Measurements from ENCODE around the gene WDR49.

Gene WDR49

DNA sequence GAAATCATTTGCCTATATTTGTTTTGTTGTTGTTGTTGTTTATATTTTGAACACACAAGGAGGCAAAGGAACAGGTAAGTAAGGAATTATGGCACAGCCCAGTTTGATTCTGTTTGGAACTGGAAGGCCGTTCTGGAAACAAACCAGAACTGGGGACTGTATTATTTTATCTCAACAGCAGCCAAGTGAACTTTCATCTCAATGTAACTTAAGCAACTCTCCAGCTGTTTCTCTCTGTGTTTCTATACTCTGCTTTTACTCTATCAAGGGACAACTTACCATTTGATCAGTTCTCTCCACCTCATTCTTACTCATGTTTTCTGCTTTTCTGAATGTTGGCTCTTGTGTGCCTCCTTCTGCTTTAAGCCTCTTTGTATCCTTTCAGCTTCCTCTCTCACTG, 16.0 kb upstream of the WDR49 start:
- Histone ChIP-seq H3K4me1 (ENCODE audit: control insufficient read depth in 1 of 2, insufficient read depth in 2 of 2, low read length in 2 of 2) (peaks cover 4 to 7% of the 10 kb centered on the region in 2 donors), H3K4me3 (ENCODE audit: low read depth in 1 of 2, low read length in 2 of 2) (no peak overlapping the region), H3K27me3 (ENCODE audit: control insufficient read depth in 1 of 2, insufficient read depth in 2 of 2, low read length in 2 of 2) (no peaks in the 10 kb centered on the region), H3K9ac (ENCODE audit: low read depth in 1 of 2, low read length in 2 of 2) (no peak overlapping the region), H3K27ac (ENCODE audit: low read depth, low read length) (no peak overlapping the region), H3K36me3 (ENCODE audit: control insufficient read depth in 1 of 2, insufficient read depth in 2 of 2, low read length in 2 of 2) (peaks cover 3 to 4% of the 10 kb centered on the region in 2 donors), H3K9me3 (ENCODE audit: control insufficient read depth in 1 of 2, low read length in 2 of 2) (no peaks in the 10 kb centered on the region)

DNA sequence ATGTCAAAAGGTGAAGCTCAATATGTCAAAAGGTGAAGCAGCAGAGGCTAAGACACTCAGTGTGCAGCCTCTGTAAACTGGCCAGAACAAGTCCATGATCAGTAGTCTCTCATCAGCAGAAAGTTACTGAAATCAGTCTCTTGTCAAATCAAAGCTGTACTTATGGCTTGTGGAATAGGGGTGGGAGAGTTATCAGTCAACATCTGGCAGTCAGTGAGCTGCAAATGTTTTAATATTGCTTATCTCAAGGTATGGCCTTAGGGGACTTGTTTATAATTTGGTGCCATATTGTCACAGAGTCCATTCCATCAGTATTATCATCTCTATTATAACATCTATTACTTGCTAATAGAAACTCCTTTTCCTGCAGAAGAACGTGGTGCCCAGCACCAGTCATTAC, 14.9 kb upstream of the WDR49 start:
- H3K9me3 ChIP-seq (ENCODE audit: control insufficient read depth in 1 of 2, low read length in 2 of 2), result no peaks in the 10 kb centered on the region
- H3K4me3 ChIP-seq (ENCODE audit: low read depth in 1 of 2, low read length in 2 of 2), result no peak overlapping the region
- no peak overlapping the region for H3K9ac ChIP-seq (ENCODE audit: low read depth in 1 of 2, low read length in 2 of 2)
- H3K4me1 ChIP-seq (ENCODE audit: control insufficient read depth in 1 of 2, insufficient read depth in 2 of 2, low read length in 2 of 2), result peaks cover 4 to 7% of the 10 kb centered on the region in 2 donors
- no peak overlapping the region for H3K27ac ChIP-seq (ENCODE audit: low read depth, low read length)
- H3K36me3 ChIP-seq (ENCODE audit: control insufficient read depth in 1 of 2, insufficient read depth in 2 of 2, low read length in 2 of 2), result peaks cover 3 to 4% of the 10 kb centered on the region in 2 donors
- no peaks in the 10 kb centered on the region for H3K27me3 ChIP-seq (ENCODE audit: control insufficient read depth in 1 of 2, insufficient read depth in 2 of 2, low read length in 2 of 2)

DNA sequence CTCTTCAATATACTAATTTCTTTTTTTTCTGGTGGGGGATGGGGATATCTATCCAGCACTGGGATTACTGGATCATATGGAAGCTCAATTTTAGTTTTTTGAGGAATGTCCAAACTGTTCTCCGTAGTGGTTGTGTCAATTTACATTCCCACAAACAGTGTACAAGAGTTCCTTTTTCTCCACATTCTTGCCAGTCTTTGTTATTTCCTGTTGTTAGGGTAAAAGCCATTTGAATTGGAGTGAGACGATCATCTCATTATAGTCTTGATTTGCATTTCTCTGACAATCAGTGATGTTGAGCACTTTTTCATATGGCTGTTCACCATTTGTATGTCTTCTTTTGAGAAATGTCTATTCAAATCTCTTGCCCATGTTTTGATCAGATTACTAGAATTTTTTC, 12.8 kb upstream of the WDR49 start:
- Histone ChIP-seq H3K36me3 (ENCODE audit: control insufficient read depth in 1 of 2, insufficient read depth in 2 of 2, low read length in 2 of 2) (no peaks in the 10 kb centered on the region), H3K27ac (ENCODE audit: low read depth, low read length) (no peak overlapping the region), H3K9me3 (ENCODE audit: control insufficient read depth in 1 of 2, low read length in 2 of 2) (no peaks in the 10 kb centered on the region), H3K4me3 (ENCODE audit: low read depth in 1 of 2, low read length in 2 of 2) (no peak overlapping the region), H3K27me3 (ENCODE audit: control insufficient read depth in 1 of 2, insufficient read depth in 2 of 2, low read length in 2 of 2) (no peaks in the 10 kb centered on the region), H3K4me1 (ENCODE audit: control insufficient read depth in 1 of 2, insufficient read depth in 2 of 2, low read length in 2 of 2) (peaks cover 4 to 7% of the 10 kb centered on the region in 2 donors), H3K9ac (ENCODE audit: low read depth in 1 of 2, low read length in 2 of 2) (no peak overlapping the region)

DNA sequence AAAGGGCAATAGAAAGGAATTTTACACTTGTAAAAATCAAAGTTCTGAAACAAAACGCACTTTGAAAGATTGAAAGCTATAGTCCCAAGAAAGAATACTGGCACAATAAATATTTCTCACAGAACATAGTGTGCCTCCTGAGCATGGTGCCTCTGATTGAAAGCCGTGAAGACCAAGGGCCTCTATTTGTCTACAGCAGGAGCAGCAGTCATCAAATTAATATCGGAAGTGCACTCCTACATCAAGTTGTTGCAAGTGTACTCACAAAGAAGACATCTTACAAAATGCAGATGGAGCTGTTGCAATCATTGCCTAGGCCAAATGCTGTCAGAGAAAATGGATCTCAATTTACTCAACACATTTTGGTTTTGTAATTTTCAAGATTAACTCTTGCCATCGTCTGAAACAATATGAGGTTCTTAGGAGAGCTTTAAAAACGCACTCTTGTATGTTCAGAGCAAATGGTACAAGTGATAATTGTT, 9.2 kb upstream of the WDR49 start:
- H3K27ac ChIP-seq (ENCODE audit: low read depth, low read length), result no peak overlapping the region
- H3K9ac ChIP-seq (ENCODE audit: low read depth in 1 of 2, low read length in 2 of 2), result no peak overlapping the region
- no peak overlapping the region for H3K4me3 ChIP-seq (ENCODE audit: low read depth in 1 of 2, low read length in 2 of 2)
- no peaks in the 10 kb centered on the region for H3K27me3 ChIP-seq (ENCODE audit: control insufficient read depth in 1 of 2, insufficient read depth in 2 of 2, low read length in 2 of 2)
- no peaks in the 10 kb centered on the region for H3K36me3 ChIP-seq (ENCODE audit: control insufficient read depth in 1 of 2, insufficient read depth in 2 of 2, low read length in 2 of 2)
- no peaks in the 10 kb centered on the region for H3K9me3 ChIP-seq (ENCODE audit: control insufficient read depth in 1 of 2, low read length in 2 of 2)
- H3K4me1 ChIP-seq (ENCODE audit: control insufficient read depth in 1 of 2, insufficient read depth in 2 of 2, low read length in 2 of 2), result peaks cover 2 to 4% of the 10 kb centered on the region in 2 donors

DNA sequence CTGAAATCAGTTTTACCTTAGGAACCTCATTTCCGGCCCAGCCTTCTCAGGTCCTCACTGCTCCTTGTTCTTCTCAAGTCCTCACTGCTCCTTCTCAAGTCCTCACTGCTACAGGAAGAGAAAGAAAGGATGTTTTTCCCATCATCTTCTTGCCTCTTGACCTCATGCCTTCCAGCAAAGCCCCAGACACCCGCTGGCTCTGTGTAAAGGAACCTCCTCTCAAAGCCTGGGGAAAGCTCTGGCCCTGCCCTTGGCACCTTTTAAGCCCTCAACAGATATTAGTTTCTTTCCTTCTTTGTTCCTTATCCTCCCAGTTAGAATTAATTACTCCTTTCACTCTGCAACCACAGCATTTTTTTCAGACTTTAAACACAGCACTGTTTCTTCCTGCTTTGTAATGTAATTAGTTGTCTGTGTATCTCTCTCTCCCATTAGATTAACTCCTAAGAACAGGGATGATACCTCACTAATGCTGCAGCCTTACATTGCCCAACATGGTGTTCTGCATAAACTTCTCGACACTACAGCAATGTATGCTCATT, 4.0 kb upstream of the WDR49 start:
- no peak overlapping the region for H3K9ac ChIP-seq (ENCODE audit: low read depth in 1 of 2, low read length in 2 of 2)
- no peak overlapping the region for H3K27ac ChIP-seq (ENCODE audit: low read depth, low read length)
- H3K9me3 ChIP-seq (ENCODE audit: control insufficient read depth in 1 of 2, low read length in 2 of 2), result peaks cover 0 to 4% of the 10 kb centered on the region in 2 donors
- H3K36me3 ChIP-seq (ENCODE audit: control insufficient read depth in 1 of 2, insufficient read depth in 2 of 2, low read length in 2 of 2), result no peaks in the 10 kb centered on the region
- peak overlapping the region in 1 of 2 donors; percentile 38 for H3K4me3 ChIP-seq (ENCODE audit: low read depth in 1 of 2, low read length in 2 of 2)
- H3K4me1 ChIP-seq (ENCODE audit: control insufficient read depth in 1 of 2, insufficient read depth in 2 of 2, low read length in 2 of 2), result peaks cover 12 to 13% of the 10 kb centered on the region in 2 donors
- no peaks in the 10 kb centered on the region for H3K27me3 ChIP-seq (ENCODE audit: control insufficient read depth in 1 of 2, insufficient read depth in 2 of 2, low read length in 2 of 2)

DNA sequence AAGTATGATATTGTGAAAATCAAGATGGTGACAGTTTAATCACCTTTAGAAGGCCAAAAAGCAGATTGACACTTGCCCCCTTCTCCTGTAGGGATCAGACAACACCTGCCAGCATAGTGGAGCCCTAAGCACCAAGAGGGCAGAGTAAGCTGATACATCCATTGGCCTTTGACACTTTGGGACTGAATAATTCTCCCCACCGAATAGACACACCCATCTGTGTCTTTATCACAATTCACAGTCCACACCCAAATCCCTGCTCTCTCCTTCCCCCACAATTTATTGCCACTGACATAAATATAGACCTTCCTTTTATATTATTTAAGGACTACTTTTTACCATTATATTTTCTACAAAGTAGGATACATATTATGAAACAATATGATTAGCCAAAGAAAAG, 3.1 kb upstream of the WDR49 start:
- H3K4me1 ChIP-seq (ENCODE audit: control insufficient read depth in 1 of 2, insufficient read depth in 2 of 2, low read length in 2 of 2), result peaks cover 12 to 13% of the 10 kb centered on the region in 2 donors
- no peak overlapping the region for H3K4me3 ChIP-seq (ENCODE audit: low read depth in 1 of 2, low read length in 2 of 2)
- H3K9ac ChIP-seq (ENCODE audit: low read depth in 1 of 2, low read length in 2 of 2), result no peak overlapping the region
- no peaks in the 10 kb centered on the region for H3K27me3 ChIP-seq (ENCODE audit: control insufficient read depth in 1 of 2, insufficient read depth in 2 of 2, low read length in 2 of 2)
- H3K9me3 ChIP-seq (ENCODE audit: control insufficient read depth in 1 of 2, low read length in 2 of 2), result peaks cover 0 to 4% of the 10 kb centered on the region in 2 donors
- no peak overlapping the region for H3K27ac ChIP-seq (ENCODE audit: low read depth, low read length)
- no peaks in the 10 kb centered on the region for H3K36me3 ChIP-seq (ENCODE audit: control insufficient read depth in 1 of 2, insufficient read depth in 2 of 2, low read length in 2 of 2)

DNA sequence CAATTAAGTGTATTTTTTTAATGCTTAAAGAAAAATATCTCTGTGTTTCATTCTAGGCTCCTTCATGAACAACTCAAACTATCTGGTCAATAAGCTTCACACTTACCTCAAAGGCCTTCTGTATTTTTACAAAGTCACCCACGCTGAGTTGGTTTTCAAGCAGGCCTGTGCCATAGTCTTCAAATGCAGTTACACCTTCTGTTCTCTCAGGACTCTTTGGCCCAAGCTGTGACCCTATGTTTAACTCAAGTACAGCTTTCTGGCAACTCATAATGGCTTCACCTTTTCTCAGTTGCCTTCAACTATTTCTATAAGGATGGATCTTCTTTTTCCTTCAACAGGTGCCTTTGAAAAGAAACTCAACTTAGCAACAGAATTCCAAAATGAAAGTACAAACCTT, 587 bp downstream of the WDR49 start:
- Histone ChIP-seq H3K9ac (ENCODE audit: low read depth in 1 of 2, low read length in 2 of 2) (no peak overlapping the region), H3K36me3 (ENCODE audit: control insufficient read depth in 1 of 2, insufficient read depth in 2 of 2, low read length in 2 of 2) (no peaks in the 10 kb centered on the region), H3K27ac (ENCODE audit: low read depth, low read length) (no peak overlapping the region), H3K27me3 (ENCODE audit: control insufficient read depth in 1 of 2, insufficient read depth in 2 of 2, low read length in 2 of 2) (no peaks in the 10 kb centered on the region), H3K4me1 (ENCODE audit: control insufficient read depth in 1 of 2, insufficient read depth in 2 of 2, low read length in 2 of 2) (peaks cover 29% of the 10 kb centered on the region in 2 donors), H3K4me3 (ENCODE audit: low read depth in 1 of 2, low read length in 2 of 2) (peak overlapping the region in 1 of 2 donors; percentile 34), H3K9me3 (ENCODE audit: control insufficient read depth in 1 of 2, low read length in 2 of 2) (peaks cover 0 to 4% of the 10 kb centered on the region in 2 donors)

DNA sequence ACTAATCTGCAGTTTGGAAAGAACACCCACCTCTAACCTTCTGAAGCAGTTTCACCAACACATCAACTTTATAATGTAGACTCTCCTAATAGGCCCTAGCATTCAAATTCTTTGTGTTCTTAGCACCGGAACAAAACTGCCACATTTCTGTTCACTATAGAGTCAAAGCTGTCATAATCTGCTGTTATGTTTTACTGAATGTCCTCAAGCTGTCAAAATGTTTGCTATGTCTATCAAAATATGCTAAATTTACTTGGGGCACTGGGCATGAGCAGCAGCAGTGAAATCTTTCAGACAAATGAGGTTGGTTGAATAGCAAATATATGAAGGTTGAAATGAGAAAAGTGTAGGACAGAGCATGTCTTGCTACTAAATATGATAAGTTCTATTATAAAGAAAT, 1.9 kb downstream of the WDR49 start:
- Histone ChIP-seq H3K27ac (ENCODE audit: low read depth, low read length) (no peak overlapping the region), H3K4me1 (ENCODE audit: control insufficient read depth in 1 of 2, insufficient read depth in 2 of 2, low read length in 2 of 2) (peaks cover 18 to 21% of the 10 kb centered on the region in 2 donors), H3K27me3 (ENCODE audit: control insufficient read depth in 1 of 2, insufficient read depth in 2 of 2, low read length in 2 of 2) (no peaks in the 10 kb centered on the region), H3K9me3 (ENCODE audit: control insufficient read depth in 1 of 2, low read length in 2 of 2) (peaks cover 0 to 4% of the 10 kb centered on the region in 2 donors), H3K4me3 (ENCODE audit: low read depth in 1 of 2, low read length in 2 of 2) (no peak overlapping the region), H3K36me3 (ENCODE audit: control insufficient read depth in 1 of 2, insufficient read depth in 2 of 2, low read length in 2 of 2) (no peaks in the 10 kb centered on the region), H3K9ac (ENCODE audit: low read depth in 1 of 2, low read length in 2 of 2) (no peak overlapping the region)

DNA sequence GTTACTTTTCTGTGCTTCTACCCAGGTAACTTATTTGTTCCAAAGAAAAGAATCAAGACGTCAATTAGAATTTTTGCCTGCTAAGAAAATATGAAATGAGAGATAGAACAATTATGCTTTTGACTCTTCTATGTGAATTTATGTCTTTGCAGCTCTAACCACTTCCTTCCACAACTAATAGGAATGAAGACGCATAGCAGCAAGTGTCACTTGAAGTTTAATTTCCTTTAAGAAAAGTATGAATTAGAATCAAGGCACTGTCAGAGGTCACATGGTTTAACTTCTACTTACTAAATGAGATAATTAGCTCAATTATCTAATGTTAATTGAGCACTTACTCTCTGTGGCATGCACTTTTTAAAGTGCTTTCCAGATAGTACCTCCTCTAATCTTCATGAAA, 3.3 kb downstream of the WDR49 start:
- Histone ChIP-seq H3K27me3 (ENCODE audit: control insufficient read depth in 1 of 2, insufficient read depth in 2 of 2, low read length in 2 of 2) (no peaks in the 10 kb centered on the region), H3K9me3 (ENCODE audit: control insufficient read depth in 1 of 2, low read length in 2 of 2) (peaks cover 0 to 4% of the 10 kb centered on the region in 2 donors), H3K4me1 (ENCODE audit: control insufficient read depth in 1 of 2, insufficient read depth in 2 of 2, low read length in 2 of 2) (peaks cover 17 to 18% of the 10 kb centered on the region in 2 donors), H3K4me3 (ENCODE audit: low read depth in 1 of 2, low read length in 2 of 2) (no peak overlapping the region), H3K9ac (ENCODE audit: low read depth in 1 of 2, low read length in 2 of 2) (no peak overlapping the region), H3K36me3 (ENCODE audit: control insufficient read depth in 1 of 2, insufficient read depth in 2 of 2, low read length in 2 of 2) (no peaks in the 10 kb centered on the region), H3K27ac (ENCODE audit: low read depth, low read length) (no peak overlapping the region)

DNA sequence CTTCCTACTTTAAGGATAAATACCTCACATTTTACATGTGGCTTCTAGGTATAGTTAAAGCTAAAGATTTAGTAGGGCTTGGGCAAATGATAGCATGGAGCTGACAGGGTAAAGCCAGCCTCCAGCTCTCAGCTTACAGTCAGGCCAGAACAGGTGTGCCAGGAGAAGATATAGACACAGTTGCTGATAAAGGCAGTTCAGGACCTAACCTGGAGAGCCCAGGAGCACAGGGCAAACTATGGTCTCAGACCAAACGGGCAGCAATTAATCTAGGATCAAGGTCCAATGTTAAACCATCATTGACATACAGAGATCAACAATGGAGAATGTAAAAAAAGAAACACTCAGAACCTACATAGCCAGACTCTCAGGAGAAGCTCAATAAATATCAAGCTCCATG, 4.0 kb downstream of the WDR49 start:
- no peaks in the 10 kb centered on the region for H3K36me3 ChIP-seq (ENCODE audit: control insufficient read depth in 1 of 2, insufficient read depth in 2 of 2, low read length in 2 of 2)
- no peak overlapping the region for H3K27ac ChIP-seq (ENCODE audit: low read depth, low read length)
- no peak overlapping the region for H3K4me3 ChIP-seq (ENCODE audit: low read depth in 1 of 2, low read length in 2 of 2)
- peaks cover 17 to 18% of the 10 kb centered on the region in 2 donors for H3K4me1 ChIP-seq (ENCODE audit: control insufficient read depth in 1 of 2, insufficient read depth in 2 of 2, low read length in 2 of 2)
- H3K9me3 ChIP-seq (ENCODE audit: control insufficient read depth in 1 of 2, low read length in 2 of 2), result peaks cover 0 to under 1% of the 10 kb centered on the region in 2 donors
- H3K27me3 ChIP-seq (ENCODE audit: control insufficient read depth in 1 of 2, insufficient read depth in 2 of 2, low read length in 2 of 2), result no peaks in the 10 kb centered on the region
- no peak overlapping the region for H3K9ac ChIP-seq (ENCODE audit: low read depth in 1 of 2, low read length in 2 of 2)
